K562 (cell line): ENCODE data around the gene RSF1. TPM values are rescaled to one million over a fixed set of nuclear protein-coding genes. Genes with fewer than 3 reads are reported as not detected.

Source experiments
- ATAC-seq: fragments of 200-7000 bp; cut with Tn5 transposase; 3 replicates; pipeline ENCODE4 v1.9.1; 2020; ENCODE audit warnings: moderate library complexity
- BruUV-seq: library from RNA; stranded (reverse); fragments of 400-500 nt; replicated peaks from 2 replicates; lab custom pipeline; 2021; lab: Mats Ljungman, UMichigan
- CTCF ChIA-PET: fragments of 300-600 bp; formaldehyde crosslinking; extraction: SDS; loops from one replicate; lab custom pipeline; 2021; ENCODE audit warnings: low intra/inter-chr PET ratio; lab: Yijun Ruan, JAX
- POLR2A ChIA-PET: fragments of 300-600, 350-650 bp; sonication (Branson Sonifier 250); formaldehyde crosslinking; extraction: SDS; loops from one replicate; lab custom pipeline; 2021; ENCODE audit warnings: antibody characterized with exemption, inconsistent platforms; lab: Yijun Ruan, JAX
- DNase-seq, 4 experiments: peaks; one replicate each; pipeline versions ENCODE4 v3.0.0 to v3.0.0-alpha.2; 2011 to 2018; ENCODE audit warnings: low spot score in 3 of 4, mixed read lengths in 3 of 4; ENCODE audit errors: extremely low read depth in 1 of 4
- FAIRE-seq: peaks from 2 replicates; lab custom pipeline; 2011; peaks lifted over from hg19 to GRCh38; lab: Jason Lieb, UNC
- H2AFZ ChIP-seq: 2 replicates; pipeline ENCODE4 v1.6.0; 2011; ENCODE audit warnings: low read depth, low read length, control low read depth, inconsistent platforms
- H3K27ac ChIP-seq: fragments of 200-600 bp; 3 replicates; pipeline ENCODE4 v1.8.0; 2011; ENCODE audit warnings: low read depth, mild to moderate bottlenecking, control low read depth, inconsistent platforms, low read length, moderate library complexity, mixed read lengths; ENCODE audit errors: extremely low read depth
- H3K27me3 ChIP-seq, 2 experiments: fragments of 300-600 bp in 1 of 2; 2 replicates in 1 of 2; 3 replicates in 1 of 2; pipeline versions ENCODE4 v1.6.0 to v1.8.0; 2011; ENCODE audit warnings: inconsistent platforms in 2 of 2, low read length in 2 of 2, mild to moderate bottlenecking in 1 of 2, mixed read lengths in 1 of 2, moderate library complexity in 1 of 2; ENCODE audit not compliant: control insufficient read depth in 2 of 2, insufficient read depth in 2 of 2
- H3K36me3 ChIP-seq: fragments of 300-600 bp; 3 replicates; pipeline ENCODE4 v1.8.0; 2011; ENCODE audit warnings: mild to moderate bottlenecking, low read length, inconsistent platforms; ENCODE audit not compliant: control insufficient read depth, insufficient read depth
- H3K4me1 ChIP-seq, 2 experiments: fragments of 200-600 bp in 1 of 2; replicated peaks in 1 of 2; 2 replicates in 1 of 2; 3 replicates in 1 of 2; pipeline versions ENCODE4 v1.5.1 to v1.8.0; 2011; ENCODE audit warnings: inconsistent platforms in 2 of 2, low read length in 2 of 2, mild to moderate bottlenecking in 1 of 2, mixed read lengths in 1 of 2, moderate library complexity in 1 of 2; ENCODE audit not compliant: control insufficient read depth in 2 of 2, insufficient read depth in 2 of 2
- H3K4me2 ChIP-seq: 2 replicates; pipeline ENCODE4 v1.6.1; 2011; ENCODE audit warnings: low read length, control low read depth, inconsistent platforms, mixed read lengths; ENCODE audit not compliant: insufficient read depth
- H3K4me3 ChIP-seq: fragments of 200-600 bp; sonication (generic), shearing (Covaris generic); 2 replicates; pipeline ENCODE4 v1.5.1; 2016; ENCODE audit warnings: control low read depth, inconsistent platforms
- H3K79me2 ChIP-seq: fragments of 200-600 bp; 3 replicates; pipeline ENCODE4 v1.8.0; 2011; ENCODE audit warnings: low read length, inconsistent platforms; ENCODE audit not compliant: control insufficient read depth, insufficient read depth
- H3K9ac ChIP-seq, 2 experiments: 2 replicates each; pipeline versions ENCODE4 v1.6.0 to v1.6.1; 2011; ENCODE audit warnings: low read depth in 2 of 2, low read length in 2 of 2, control low read depth in 1 of 2, inconsistent platforms in 1 of 2, mild to moderate bottlenecking in 1 of 2, mixed read lengths in 1 of 2; ENCODE audit not compliant: insufficient read depth in 1 of 2
- H3K9me1 ChIP-seq: one replicate; pipeline ENCODE4 v1.6.0; 2011; ENCODE audit warnings: inconsistent platforms, mild to moderate bottlenecking, low read length, moderate library complexity; ENCODE audit not compliant: control insufficient read depth, insufficient read depth
- H3K9me3 ChIP-seq: replicated peaks from 2 replicates; pipeline ENCODE4 v1.5.1; 2011; ENCODE audit warnings: low read depth, low read length, inconsistent platforms; ENCODE audit not compliant: control insufficient read depth, insufficient read depth
- H4K20me1 ChIP-seq: replicated peaks from 2 replicates; pipeline ENCODE4 v1.6.1; 2011; ENCODE audit warnings: low read length, inconsistent platforms, mixed read lengths; ENCODE audit not compliant: control insufficient read depth, insufficient read depth
- ATF7 ChIP-seq: fragments of 450-650 bp; IDR thresholded peaks from 2 replicates; pipeline ENCODE4 v1.7.1; 2014; ENCODE audit warnings: mild to moderate bottlenecking, moderate library complexity
- CSDE1 ChIP-seq, 2 experiments: fragments of 450-650 bp; IDR thresholded peaks; 2 replicates each; pipeline ENCODE4 v1.6.1; 2016; ENCODE audit warnings: mild to moderate bottlenecking in 1 of 2
- JUND ChIP-seq, 2 experiments: IDR thresholded peaks; 2 replicates in 1 of 2; 3 replicates in 1 of 2; pipeline ENCODE4 v1.6.1; 2011; ENCODE audit warnings: borderline replicate concordance in 2 of 2, low read depth in 2 of 2, low read length in 2 of 2, improper control_type of control experiment in 1 of 2, missing biosample characterization in 1 of 2, missing genetic modification characterization in 1 of 2, missing genetic modification reagents in 1 of 2
- L3MBTL2 ChIP-seq: fragments of 450-650 bp; IDR thresholded peaks from 2 replicates; pipeline ENCODE4 v1.6.1; 2016; ENCODE audit warnings: mild to moderate bottlenecking, moderate library complexity
- MEIS2 ChIP-seq: fragments of 450-650 bp; IDR thresholded peaks from 2 replicates; pipeline ENCODE4 v1.6.1; 2014; ENCODE audit warnings: mild to moderate bottlenecking; ENCODE audit not compliant: partially characterized antibody
- RAD51 ChIP-seq: fragments of 450-650 bp; IDR thresholded peaks from 2 replicates; pipeline ENCODE4 v1.7.1; 2016; ENCODE audit warnings: low read depth, mild to moderate bottlenecking, borderline replicate concordance
- SMAD4 ChIP-seq: fragments of 250-450 bp; sonication (Bioruptor Pico); conservative IDR thresholded peaks from 2 replicates; pipeline ENCODE4 v1.8.0; 2021; ENCODE audit warnings: inconsistent platforms, mild to moderate bottlenecking, moderate library complexity
- SMC3 ChIP-seq: conservative IDR thresholded peaks from 2 replicates; pipeline ENCODE4 v1.6.1; 2011; ENCODE audit warnings: low read depth, low read length, improper control_type of control experiment; ENCODE audit not compliant: insufficient read depth
- SOX6 ChIP-seq: fragments of 450-650 bp; IDR thresholded peaks from 2 replicates; pipeline ENCODE4 v1.6.1; 2014; ENCODE audit warnings: mild to moderate bottlenecking
- TEAD2 ChIP-seq: fragments of 450-650 bp; IDR thresholded peaks from 2 replicates; pipeline ENCODE4 v1.6.1; 2016; ENCODE audit warnings: missing genetic modification characterization, control low read depth, missing compliant biosample characterization
- WGBS: fragments of 100-300 bp; shearing (Covaris generic); methylation state at CpG from one replicate; pipeline ENCODE4 v1.1.6; 2016; ENCODE audit warnings: low coverage, mixed read lengths; ENCODE audit not compliant: insufficient coverage; ENCODE audit errors: missing lambda C conversion rate; 5-methylcytosine and 5-hydroxymethylcytosine counted together
- in situ Hi-C: fragments of 300-500 bp; cut with MboI; formaldehyde crosslinking; loops from 4 replicates; pipeline ENCODE4 v1.15.0; 2018; ENCODE audit warnings: inconsistent platforms, mixed read lengths
- intact Hi-C: fragments of 100-400 bp; cut with micrococcal nuclease; formaldehyde crosslinking; loops from 2 replicates; pipeline ENCODE4 v1.14.2; 2022
- polyA plus RNA-seq, 8 experiments: library from polyadenylated mRNA; depleted of rRNA in 4 of 8; stranded (reverse) in 5 of 8; unstranded in 3 of 8; fragments of >200 nt; fragmentation: Nextera tagmentation in 2 of 8; fragmentation: Illumina TruSeq in 1 of 8; extraction: Ambion mirVana in 2 of 8; extraction: Trizol in 1 of 8; gene quantifications; 2 replicates each; pipeline versions ENCODE4 v1.2.1 to v1.2.3, GENCODE V29; 2011 to 2014; ENCODE audit warnings: inconsistent platforms in 1 of 8, missing spikeins in 1 of 8
- total RNA-seq, 7 experiments: library from RNA; depleted of rRNA in 6 of 7; stranded (reverse); fragments of >200 nt in 6 of 7; fragmentation: Illumina TruSeq in 2 of 7; extraction: Trizol in 2 of 7; gene quantifications; 2 replicates each; pipeline versions ENCODE4 v1.2.1 to v1.2.3, GENCODE V29; 2011 to 2021; ENCODE audit warnings: low replicate concordance in 1 of 7
- TF ChIP-seq, protein P1 (sequence below): fragments of 450-650 bp; IDR thresholded peaks from 2 replicates; pipeline ENCODE4 v1.6.1; 2016
- TF ChIP-seq, protein P2 (sequence below): fragments of 450-650 bp; IDR thresholded peaks from 2 replicates; pipeline ENCODE4 v1.6.1; 2014; ENCODE audit warnings: low read depth, mild to moderate bottlenecking, moderate library complexity, borderline replicate concordance
- TF ChIP-seq, protein P3 (sequence below), 2 experiments: IDR thresholded peaks in 1 of 2; conservative IDR thresholded peaks in 1 of 2; 2 replicates each; pipeline ENCODE4 v1.6.1; 2016; ENCODE audit warnings: low read depth in 2 of 2, mild to moderate bottlenecking in 1 of 2, missing compliant biosample characterization in 1 of 2, missing genetic modification characterization in 1 of 2, moderate library complexity in 1 of 2
- TF ChIP-seq, protein P4 (sequence below): sonication (generic); formaldehyde crosslinking; IDR thresholded peaks from 2 replicates; pipeline ENCODE4 v1.5.0; 2020; ENCODE audit warnings: missing genetic modification reagents

RSF1 gene
- total and polyA plus RNA-seq, 9 of the 15 experiments (the other 6 are each of a cell fraction or from before 2014, with no cell fraction given): 9.7 to 63.6 (median 42.8) TPM

DNA sequence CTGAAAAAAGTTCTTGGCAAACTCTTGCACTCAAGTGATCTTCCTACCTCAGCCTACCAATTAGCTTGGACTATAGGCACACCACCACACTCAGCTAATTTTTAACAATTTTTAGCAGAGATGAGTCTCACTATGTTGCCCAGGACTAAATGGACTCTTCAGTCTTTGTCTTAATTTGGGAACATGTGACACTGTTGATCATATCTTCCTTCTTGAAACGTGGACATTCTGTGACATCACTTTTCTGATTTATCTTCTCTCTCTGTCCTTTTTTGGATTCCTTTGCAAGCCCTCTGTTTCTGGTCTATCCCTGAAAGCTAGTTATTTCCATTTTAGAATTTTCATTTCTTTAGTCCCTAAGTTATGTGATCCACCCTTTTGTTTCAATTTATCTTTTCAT is 42.0 kb downstream of the RSF1 start:
- POLR2A ChIA-PET: interaction anchor here (0.6 to 1.1 kb wide), 2 partner anchors 11 to 1796 kb away, joined by 3 read pairs; no protein-coding TSS in a partner anchor
- in situ Hi-C loops (no loop called here), intact Hi-C loops (loop anchor here (2.0 kb wide), 1 partner anchor 42 kb away; the partner anchor contains the start of genes AAMDC and RSF1)
- peaks cover 4% of the 10 kb centered on the region; the same call in 2 of the 3 replicates for H3K36me3 ChIP-seq
- H3K9ac ChIP-seq: no peak overlapping the region
- DNase-seq (no peak), ATAC-seq (peak; percentile 48), FAIRE-seq (peak; percentile 67)
- H3K9me1 ChIP-seq: no peaks in the 10 kb centered on the region
- H3K27ac ChIP-seq: peak overlapping the region; percentile 30; the same call in 1 of the 3 replicates
- H4K20me1 ChIP-seq: no peaks in the 10 kb centered on the region
- BruUV-seq: no TSS peak
- H3K4me2 ChIP-seq: no peak overlapping the region
- H3K9me3 ChIP-seq: no peaks in the 10 kb centered on the region
- WGBS: 0% methylated on average over 1 of the region's 1 CpG
- H2AFZ ChIP-seq: no peak overlapping the region
- H3K27me3 ChIP-seq: no peaks in the 10 kb centered on the region
- CTCF ChIA-PET: no interaction called here
- H3K79me2 ChIP-seq: peaks cover 65% of the 10 kb centered on the region
- H3K4me3 ChIP-seq: no peak overlapping the region
- peaks cover 0 to 3% of the 10 kb centered on the region in 2 experiments; a peak in 1 of 5 replicates for H3K4me1 ChIP-seq
- TF ChIP-seq CSDE1 (IDR thresholded peaks at IDR 0.05) (no peak), ATF7 (0 out of 2 replicates have a peak, but pooled peaks have one; percentile 44), SMAD4 (CRISPR knock-in tag) (no peak), MEIS2 (peak; percentile 61), SMC3 (no peak), JUND (IDR thresholded peaks at IDR 0.05; ENCODE audit: borderline replicate concordance, low read depth, low read length) (no peak), JUND (tag; IDR thresholded peaks at IDR 0.05; ENCODE audit: borderline replicate concordance, low read depth, low read length) (0 out of 3 replicates have a peak, but pooled peaks have one; percentile 18), L3MBTL2 (0 out of 2 replicates have a peak, but pooled peaks have one; percentile 32), TEAD2 (no peak), RAD51 (peak; percentile 52; the same call in 1 of the 2 replicates), SOX6 (0 out of 2 replicates have a peak, but pooled peaks have one; percentile 27)
- TF ChIP-seq, protein P1, sequence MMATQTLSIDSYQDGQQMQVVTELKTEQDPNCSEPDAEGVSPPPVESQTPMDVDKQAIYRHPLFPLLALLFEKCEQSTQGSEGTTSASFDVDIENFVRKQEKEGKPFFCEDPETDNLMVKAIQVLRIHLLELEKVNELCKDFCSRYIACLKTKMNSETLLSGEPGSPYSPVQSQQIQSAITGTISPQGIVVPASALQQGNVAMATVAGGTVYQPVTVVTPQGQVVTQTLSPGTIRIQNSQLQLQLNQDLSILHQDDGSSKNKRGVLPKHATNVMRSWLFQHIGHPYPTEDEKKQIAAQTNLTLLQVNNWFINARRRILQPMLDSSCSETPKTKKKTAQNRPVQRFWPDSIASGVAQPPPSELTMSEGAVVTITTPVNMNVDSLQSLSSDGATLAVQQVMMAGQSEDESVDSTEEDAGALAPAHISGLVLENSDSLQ: peak; percentile 38; the same call in 1 of the 2 replicates
- TF ChIP-seq, protein P2, sequence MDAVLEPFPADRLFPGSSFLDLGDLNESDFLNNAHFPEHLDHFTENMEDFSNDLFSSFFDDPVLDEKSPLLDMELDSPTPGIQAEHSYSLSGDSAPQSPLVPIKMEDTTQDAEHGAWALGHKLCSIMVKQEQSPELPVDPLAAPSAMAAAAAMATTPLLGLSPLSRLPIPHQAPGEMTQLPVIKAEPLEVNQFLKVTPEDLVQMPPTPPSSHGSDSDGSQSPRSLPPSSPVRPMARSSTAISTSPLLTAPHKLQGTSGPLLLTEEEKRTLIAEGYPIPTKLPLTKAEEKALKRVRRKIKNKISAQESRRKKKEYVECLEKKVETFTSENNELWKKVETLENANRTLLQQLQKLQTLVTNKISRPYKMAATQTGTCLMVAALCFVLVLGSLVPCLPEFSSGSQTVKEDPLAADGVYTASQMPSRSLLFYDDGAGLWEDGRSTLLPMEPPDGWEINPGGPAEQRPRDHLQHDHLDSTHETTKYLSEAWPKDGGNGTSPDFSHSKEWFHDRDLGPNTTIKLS: peak; percentile 38; the same call in 1 of the 2 replicates
- TF ChIP-seq, protein P3, sequence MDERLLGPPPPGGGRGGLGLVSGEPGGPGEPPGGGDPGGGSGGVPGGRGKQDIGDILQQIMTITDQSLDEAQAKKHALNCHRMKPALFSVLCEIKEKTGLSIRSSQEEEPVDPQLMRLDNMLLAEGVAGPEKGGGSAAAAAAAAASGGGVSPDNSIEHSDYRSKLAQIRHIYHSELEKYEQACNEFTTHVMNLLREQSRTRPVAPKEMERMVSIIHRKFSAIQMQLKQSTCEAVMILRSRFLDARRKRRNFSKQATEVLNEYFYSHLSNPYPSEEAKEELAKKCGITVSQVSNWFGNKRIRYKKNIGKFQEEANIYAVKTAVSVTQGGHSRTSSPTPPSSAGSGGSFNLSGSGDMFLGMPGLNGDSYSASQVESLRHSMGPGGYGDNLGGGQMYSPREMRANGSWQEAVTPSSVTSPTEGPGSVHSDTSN (CRISPR knock-in tag; IDR thresholded peaks at IDR 0.05; ENCODE audit: low read depth): no peak
- TF ChIP-seq, protein P3 (tag; conservative IDR thresholded peaks at IDR 0.05; ENCODE audit: low read depth): 0 out of 2 replicates have a peak, but pooled peaks have one; percentile 22
- TF ChIP-seq, protein P4, sequence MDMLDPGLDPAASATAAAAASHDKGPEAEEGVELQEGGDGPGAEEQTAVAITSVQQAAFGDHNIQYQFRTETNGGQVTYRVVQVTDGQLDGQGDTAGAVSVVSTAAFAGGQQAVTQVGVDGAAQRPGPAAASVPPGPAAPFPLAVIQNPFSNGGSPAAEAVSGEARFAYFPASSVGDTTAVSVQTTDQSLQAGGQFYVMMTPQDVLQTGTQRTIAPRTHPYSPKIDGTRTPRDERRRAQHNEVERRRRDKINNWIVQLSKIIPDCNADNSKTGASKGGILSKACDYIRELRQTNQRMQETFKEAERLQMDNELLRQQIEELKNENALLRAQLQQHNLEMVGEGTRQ (CRISPR knock-in tag): 0 out of 2 replicates have a peak, but pooled peaks have one; percentile 8
